Inflammatory macrophage (primary cell): ENCODE data around the gene IL1RL2.

Experiments used
- DNase-seq, 2 donors: peaks; one replicate each; pipeline ENCODE4 v3.0.0-alpha.2; 2020 to 2022

IL1RL2 gene

DNA sequence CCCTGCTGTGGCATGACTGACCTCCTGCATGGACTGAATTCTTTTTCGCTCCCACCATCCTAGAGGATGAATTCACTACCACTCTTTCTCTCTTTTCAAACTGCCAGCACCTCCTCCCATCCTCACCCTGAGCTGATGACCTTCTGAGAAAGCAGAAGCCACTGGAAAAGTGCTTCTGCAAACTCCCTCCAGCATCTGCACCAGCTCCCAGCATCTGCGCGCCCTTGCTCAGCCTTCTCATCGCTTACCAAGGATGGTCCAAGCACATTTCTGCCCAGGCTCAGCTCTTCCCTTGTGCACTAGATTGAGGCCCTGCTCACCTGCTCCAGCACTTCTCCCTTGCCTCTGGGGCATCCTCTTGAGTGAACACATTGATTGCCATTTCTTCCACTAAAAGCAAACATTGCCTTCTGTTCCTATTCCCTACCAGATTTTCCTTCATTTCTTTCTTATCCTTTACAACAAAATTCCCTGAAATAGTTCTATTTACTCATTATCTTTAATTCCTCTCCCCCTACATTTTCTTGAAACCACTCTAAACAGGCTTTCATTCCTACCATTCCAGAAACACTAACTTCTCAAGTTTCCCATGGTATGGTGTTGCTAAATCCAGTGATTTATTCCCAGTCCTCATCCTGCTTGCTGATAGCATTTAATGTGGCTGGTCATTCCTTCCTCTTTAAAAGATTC lies 81.8 kb downstream of the IL1RL2 start:
- peak in 1 of 2 donors; percentile 18 for DNase-seq

DNA sequence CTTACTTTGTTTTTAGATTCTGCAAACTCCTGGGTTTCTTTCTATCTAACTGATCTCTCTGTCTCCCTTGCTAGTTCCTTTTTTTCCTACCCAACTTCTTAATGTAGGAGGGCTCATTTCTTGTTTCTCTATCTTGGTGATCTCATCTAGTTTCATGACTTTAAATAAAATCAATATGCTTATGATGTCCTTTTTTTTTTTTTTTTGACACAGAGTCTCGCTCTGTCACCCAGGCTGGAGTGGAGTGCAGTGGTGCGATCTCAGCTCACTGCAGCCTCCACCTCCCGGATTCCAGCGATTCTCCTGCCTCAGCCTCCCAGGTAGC lies 82.3 kb downstream of the IL1RL2 start:
- DNase-seq, result peak; percentile 33 to 72

- DNase-seq, result no peak
These were observed 85.0 kb downstream of the IL1RL2 start for GRCh38 chr2:102271844-102272243.

DNA sequence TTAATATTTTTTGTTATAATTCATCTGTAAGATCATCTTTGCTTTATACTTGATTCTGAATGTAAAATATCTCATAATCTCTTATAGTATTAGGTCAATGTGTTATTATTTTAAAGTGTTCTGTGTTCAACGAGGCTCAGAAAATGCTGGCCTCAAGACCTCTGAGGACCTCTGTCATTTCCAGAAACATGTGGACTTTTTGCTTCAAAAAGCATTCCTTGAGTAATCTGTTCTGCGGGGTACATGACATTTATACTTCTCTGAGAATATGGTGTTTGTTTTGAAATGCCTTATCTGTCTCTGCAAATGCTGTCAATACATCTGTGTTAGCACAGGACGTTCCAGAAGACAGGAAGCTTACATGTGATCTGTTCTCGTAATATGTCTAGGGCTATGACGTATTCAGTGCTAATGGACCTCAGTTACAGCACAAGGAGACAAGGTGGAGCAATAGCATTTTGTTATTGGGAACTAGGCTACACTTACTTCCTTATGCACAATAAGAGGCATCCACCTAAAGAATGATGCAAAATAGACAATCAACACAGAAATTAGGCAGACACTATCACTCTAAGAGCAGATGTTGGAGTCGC lies 86.9 kb downstream of the IL1RL2 start:
- DNase-seq, result peak; percentile 81 to 89

DNA sequence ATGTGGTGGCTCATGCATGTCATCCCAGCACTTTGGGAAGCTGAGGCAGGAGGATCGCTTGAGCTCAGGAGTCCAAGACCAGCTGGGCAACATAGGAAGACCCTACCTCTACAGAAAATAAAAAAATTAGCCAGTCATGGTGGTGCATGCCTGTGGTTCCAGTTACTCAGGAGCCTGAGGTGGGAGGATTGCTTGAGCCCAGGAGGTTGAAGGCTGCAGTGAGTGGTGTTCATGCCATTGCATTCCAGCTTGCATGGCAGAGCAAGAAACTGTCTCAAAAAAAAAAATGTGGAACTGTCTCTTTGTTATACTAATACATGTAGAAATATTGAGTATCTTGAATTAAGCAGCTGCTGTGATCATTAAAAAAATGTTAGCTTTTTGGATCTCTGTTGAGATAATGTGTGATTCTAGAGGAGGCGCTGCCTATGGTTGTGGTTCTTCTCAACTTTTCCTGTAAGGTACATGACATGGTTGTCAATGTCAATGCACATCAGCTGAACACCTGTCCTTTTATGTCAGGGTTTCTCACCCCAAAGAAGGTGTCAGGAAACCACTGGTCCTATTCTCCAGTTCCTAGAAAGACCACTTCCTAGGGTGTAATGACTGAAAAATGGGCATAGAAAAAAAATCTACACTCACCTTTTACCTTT lies 89.9 kb downstream of the IL1RL2 start:
- DNase-seq, result no peak

DNA sequence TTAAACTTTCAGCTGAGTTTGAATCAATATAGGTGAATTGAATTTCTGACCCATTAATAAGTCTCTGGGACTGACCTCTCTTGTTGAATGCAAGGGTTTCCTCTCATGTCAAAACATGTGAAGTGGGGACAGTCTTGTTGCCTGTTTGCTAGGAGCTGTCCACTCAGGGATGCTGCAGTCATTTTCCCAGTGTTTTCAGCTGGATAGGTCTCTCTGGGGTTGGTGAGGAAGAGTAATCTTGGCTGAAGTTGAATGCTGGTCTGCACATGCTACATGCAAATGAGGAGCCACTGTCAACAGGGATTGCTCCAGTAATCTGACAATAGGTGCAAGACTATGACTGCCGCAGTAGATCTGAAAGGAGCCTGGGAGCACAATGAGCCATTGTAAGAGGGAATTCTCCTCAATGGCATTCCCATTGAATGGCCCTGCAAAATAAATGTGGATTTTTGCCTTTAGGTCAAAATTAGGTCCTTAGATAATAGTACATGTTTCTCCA lies 90.4 kb downstream of the IL1RL2 start:
- no peak for DNase-seq

DNA sequence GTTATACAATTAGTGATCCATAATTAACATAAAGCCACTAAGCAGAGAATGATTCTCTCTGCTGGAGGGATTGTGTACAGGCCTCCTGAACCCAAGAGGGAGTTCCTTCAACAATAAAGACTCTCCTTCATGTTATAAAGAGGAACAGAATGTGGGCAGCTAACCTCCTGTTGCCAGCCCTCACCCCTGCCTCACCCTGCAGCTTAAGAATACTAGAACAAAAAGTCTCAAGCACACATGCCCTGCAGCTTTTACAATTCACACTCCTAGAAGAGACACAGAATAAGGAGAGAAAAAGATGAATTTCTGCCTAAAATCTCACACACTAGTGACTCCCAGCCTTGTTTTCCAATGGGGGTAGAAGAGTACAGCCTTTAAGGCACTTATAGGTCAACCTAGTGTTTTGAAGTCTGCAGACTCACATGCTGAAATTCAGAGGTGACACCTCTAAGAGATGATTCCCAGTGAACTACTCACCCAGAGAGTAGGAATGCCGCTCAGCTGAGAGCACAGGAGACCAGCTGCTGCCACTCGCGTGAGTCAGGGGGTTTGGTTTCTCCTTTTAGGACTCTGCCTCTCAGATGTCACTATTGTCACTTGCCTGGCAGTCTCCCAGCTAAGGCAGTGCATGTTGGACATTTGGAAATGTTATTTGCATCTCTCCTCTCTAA lies 92.0 kb downstream of the IL1RL2 start:
- peak; percentile 48 to 53 for DNase-seq

DNA sequence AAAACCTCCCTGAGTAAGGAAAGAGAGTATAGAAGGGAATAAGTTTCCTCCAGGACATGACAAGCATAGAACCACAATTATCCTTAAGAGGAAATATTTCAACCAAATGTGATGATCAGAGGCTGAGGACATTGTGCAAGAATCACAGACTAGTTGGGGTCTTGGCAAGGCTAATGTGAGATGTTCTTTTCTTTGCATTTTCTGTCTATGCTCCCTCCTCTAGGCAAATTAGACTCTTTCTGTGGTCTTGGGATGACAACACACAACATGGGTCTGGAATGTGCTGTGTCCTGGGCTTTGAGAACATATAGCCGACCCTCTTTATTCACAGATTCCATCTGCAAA lies 92.5 kb downstream of the IL1RL2 start:
- no peak for DNase-seq

DNA sequence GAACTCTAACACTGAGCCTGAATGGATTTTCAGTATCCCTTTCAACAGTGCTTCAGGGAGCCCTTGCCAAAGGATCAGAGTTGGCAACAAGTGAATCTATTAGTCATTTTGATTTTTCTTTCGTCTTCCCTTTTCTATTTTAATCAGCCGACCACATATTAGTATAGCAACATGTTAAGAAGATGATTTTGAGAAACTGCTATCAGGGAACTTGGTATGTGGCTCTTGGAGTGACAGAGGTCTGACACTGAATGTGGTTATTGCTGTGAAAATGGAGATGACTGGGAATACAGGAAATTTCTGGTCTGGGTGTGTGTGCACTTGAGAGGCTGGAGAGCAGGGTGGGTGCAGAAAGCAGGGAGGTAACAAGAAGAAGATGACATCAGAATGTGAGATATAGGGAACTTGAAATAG lies 95.9 kb downstream of the IL1RL2 start:
- peak; percentile 39 to 69 for DNase-seq

DNA sequence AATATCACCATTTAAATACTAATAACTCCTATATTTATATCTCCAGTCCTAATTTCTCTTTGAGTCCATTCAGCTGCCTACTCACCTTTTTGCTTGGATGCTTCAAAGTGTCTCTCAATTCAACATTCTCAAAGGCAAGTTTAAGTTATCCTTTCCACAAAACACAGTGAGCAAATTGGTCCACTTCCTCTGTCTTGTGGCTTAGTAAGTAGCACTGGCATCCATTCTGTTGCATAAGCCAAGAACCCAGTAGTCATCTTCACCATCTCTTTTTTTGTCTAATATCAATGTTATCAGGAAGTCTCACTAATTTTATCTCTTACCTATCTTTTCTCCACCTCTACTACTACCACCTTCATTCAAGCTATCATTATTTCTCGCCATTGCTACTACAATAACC lies 97.2 kb downstream of the IL1RL2 start:
- DNase-seq, result peak; percentile 32 to 34

DNA sequence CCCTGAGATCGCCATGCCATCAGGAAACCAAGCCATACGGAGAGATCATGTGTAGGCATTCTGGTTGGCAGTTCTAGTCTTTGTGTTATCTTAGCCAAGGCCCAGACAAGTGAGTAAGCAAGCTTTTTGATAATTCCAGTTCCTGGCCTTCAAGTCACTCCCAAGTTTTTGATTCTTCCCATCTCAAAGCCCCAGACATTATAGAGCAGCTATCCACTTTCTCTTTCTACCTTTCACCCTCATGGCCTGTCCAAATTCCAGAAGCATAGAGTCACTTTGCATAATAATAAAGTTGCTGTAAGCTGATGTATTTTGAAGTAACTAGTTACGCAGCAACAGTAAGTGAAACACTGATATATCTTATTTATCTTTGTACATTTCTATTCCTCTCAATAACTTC lies 97.8 kb downstream of the IL1RL2 start:
- no peak for DNase-seq

DNA sequence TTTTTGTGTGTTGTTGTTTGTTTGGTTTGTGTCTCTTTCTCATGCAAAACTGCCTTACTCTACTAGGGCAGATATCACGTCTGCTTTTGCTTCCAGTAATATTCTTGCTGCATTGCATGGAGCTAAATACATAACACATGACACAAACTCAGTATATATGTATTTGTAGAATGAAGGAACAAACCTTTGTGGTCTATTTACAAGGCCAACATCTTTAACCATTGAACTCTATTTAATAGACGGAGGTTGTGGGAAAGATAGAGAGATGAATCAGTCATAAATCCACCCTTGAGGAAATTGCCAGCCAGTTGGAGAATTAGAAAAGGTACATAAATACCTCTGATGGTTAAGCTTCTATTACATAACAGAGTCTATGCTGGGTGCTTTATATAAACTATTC lies 98.5 kb downstream of the IL1RL2 start:
- DNase-seq, result no peak

- DNase-seq, result no peak
These were observed 99.2 kb downstream of the IL1RL2 start for GRCh38 chr2:102286041-102286440.

DNA sequence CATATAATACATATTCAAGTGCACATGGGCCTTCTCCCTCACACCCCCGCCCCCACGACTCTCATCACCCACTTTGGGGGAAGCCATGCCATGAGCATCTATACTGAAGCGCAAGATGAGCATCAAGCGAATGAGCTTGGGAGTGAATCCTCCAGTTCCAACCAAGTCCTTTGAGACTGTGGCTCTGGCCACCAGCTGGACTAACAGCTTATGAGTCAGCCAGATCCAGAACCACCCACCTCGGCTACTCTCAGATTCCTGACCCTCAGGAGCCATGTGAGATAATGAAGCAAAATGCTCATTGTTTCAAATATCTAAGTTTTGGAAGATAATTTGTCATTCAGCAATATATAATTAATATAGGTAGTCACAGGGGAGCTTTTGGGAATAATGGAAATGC lies 102.3 kb downstream of the IL1RL2 start:
- no peak for DNase-seq
